Chondrocyte (in vitro differentiated cells): ENCODE results near the gene RPL12. TPM values are rescaled to one million over a fixed set of nuclear protein-coding genes. Genes with fewer than 3 reads are reported as not detected.

Source experiments
- DNase-seq: peaks from one replicate; pipeline ENCODE4 v3.0.0; 2021; ENCODE audit warnings: mixed read lengths, low spot score
- H3K27ac Mint-ChIP-seq: one replicate; pipeline ENCODE4 v1.8.0; 2021; ENCODE audit warnings: mild to moderate bottlenecking, moderate library complexity, mixed read lengths; ENCODE audit not compliant: unreplicated experiment
- H3K27me3 Mint-ChIP-seq: 2 replicates; pipeline ENCODE4 v1.8.0; 2021; ENCODE audit warnings: low read depth, mixed read lengths
- H3K36me3 Mint-ChIP-seq: 2 replicates; pipeline ENCODE4 v1.8.0; 2021; ENCODE audit warnings: low read depth, mixed read lengths
- H3K4me1 Mint-ChIP-seq: 2 replicates; pipeline ENCODE4 v1.8.0; 2021; ENCODE audit warnings: low read depth, mild to moderate bottlenecking, mixed read lengths
- H3K4me3 Mint-ChIP-seq: one replicate; pipeline ENCODE4 v1.8.0; 2021; ENCODE audit warnings: mild to moderate bottlenecking, moderate library complexity, mixed read lengths; ENCODE audit not compliant: unreplicated experiment
- H3K9me3 Mint-ChIP-seq: 2 replicates; pipeline ENCODE4 v1.8.0; 2021; ENCODE audit warnings: low read depth, mixed read lengths
- total RNA-seq: library from RNA; stranded (reverse); gene quantifications from 3 replicates; pipeline ENCODE4 v1.2.1, GENCODE V29; 2021
- TF ChIP-seq, protein P1 (sequence below): fragments of 200-600 bp; sonication (generic); IDR thresholded peaks from 2 replicates; pipeline ENCODE4 v1.5.0; 2021; ENCODE audit warnings: antibody characterized with exemption, mild to moderate bottlenecking, moderate library complexity

The RPL12 gene
- total RNA-seq, 1 donor from 2014 or later: 834 TPM

DNA sequence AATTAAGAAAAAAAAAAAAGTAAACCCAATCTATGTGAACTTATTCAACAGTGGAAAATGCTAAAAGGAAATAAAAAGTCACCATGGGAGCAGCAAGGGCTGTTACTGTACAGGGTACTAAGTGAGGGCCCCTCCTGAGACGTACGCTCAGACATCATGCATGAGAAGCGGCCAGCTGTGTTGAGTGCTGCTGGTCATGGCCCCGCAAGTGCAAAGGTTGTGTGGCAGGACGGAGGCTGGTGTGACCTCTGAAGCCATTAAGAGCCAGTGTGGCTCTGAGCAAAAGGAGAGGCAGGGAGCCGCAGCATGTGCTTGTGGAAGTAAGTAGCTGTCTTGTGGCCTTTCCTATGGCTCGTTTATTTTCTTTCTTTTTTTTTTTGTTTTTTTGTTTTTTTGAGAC lies 30.1 kb downstream of the RPL12 start:
- no peaks in the 10 kb centered on the region for H3K36me3 Mint-ChIP-seq
- no peak overlapping the region for H3K4me3 Mint-ChIP-seq
- TF ChIP-seq, protein P1, sequence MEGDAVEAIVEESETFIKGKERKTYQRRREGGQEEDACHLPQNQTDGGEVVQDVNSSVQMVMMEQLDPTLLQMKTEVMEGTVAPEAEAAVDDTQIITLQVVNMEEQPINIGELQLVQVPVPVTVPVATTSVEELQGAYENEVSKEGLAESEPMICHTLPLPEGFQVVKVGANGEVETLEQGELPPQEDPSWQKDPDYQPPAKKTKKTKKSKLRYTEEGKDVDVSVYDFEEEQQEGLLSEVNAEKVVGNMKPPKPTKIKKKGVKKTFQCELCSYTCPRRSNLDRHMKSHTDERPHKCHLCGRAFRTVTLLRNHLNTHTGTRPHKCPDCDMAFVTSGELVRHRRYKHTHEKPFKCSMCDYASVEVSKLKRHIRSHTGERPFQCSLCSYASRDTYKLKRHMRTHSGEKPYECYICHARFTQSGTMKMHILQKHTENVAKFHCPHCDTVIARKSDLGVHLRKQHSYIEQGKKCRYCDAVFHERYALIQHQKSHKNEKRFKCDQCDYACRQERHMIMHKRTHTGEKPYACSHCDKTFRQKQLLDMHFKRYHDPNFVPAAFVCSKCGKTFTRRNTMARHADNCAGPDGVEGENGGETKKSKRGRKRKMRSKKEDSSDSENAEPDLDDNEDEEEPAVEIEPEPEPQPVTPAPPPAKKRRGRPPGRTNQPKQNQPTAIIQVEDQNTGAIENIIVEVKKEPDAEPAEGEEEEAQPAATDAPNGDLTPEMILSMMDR: no peak
- no peak overlapping the region for H3K27ac Mint-ChIP-seq
- H3K9me3 Mint-ChIP-seq: no peaks in the 10 kb centered on the region
- H3K27me3 Mint-ChIP-seq: no peaks in the 10 kb centered on the region
- H3K4me1 Mint-ChIP-seq: peaks cover 34% of the 10 kb centered on the region
- no peak for DNase-seq

- no peaks in the 10 kb centered on the region for H3K9me3 Mint-ChIP-seq
- H3K27ac Mint-ChIP-seq: no peak overlapping the region
- no peaks in the 10 kb centered on the region for H3K27me3 Mint-ChIP-seq
- no peak for DNase-seq
- TF ChIP-seq, protein P1: no peak
- peaks cover 18% of the 10 kb centered on the region for H3K4me1 Mint-ChIP-seq
- H3K4me3 Mint-ChIP-seq: no peak overlapping the region
- no peaks in the 10 kb centered on the region for H3K36me3 Mint-ChIP-seq
Measured at GRCh38 chr9:127419348-127419747, 31.9 kb downstream of the RPL12 start.

GRCh38 chr9:127418037-127418471 lies 33.2 kb downstream of the RPL12 start:
- TF ChIP-seq, protein P1: peak; percentile 44
- Mint-ChIP-seq H3K9me3 (no peaks in the 10 kb centered on the region), H3K27me3 (no peaks in the 10 kb centered on the region), H3K27ac (no peak overlapping the region), H3K4me3 (no peak overlapping the region), H3K36me3 (no peaks in the 10 kb centered on the region), H3K4me1 (peaks cover 12% of the 10 kb centered on the region)
- no peak for DNase-seq

- Mint-ChIP-seq H3K27me3 (no peaks in the 10 kb centered on the region), H3K36me3 (no peaks in the 10 kb centered on the region), H3K9me3 (no peaks in the 10 kb centered on the region), H3K4me1 (peaks cover 6% of the 10 kb centered on the region), H3K4me3 (no peak overlapping the region), H3K27ac (no peak overlapping the region)
- TF ChIP-seq, protein P1: no peak
- no peak for DNase-seq
Measured at GRCh38 chr9:127417131-127418036, 33.8 kb downstream of the RPL12 start.

- no peaks in the 10 kb centered on the region for H3K36me3 Mint-ChIP-seq
- H3K27me3 Mint-ChIP-seq: no peaks in the 10 kb centered on the region
- DNase-seq: no peak
- no peak overlapping the region for H3K27ac Mint-ChIP-seq
- no peaks in the 10 kb centered on the region for H3K9me3 Mint-ChIP-seq
- H3K4me3 Mint-ChIP-seq: no peak overlapping the region
- TF ChIP-seq, protein P1: no peak
- peaks cover 5% of the 10 kb centered on the region for H3K4me1 Mint-ChIP-seq
Measured at GRCh38 chr9:127415657-127416056, 35.5 kb downstream of the RPL12 start.
